GM21447 (cell line): ENCODE data around the gene WNT2B.
"Not testable (repeated sequence)": the region's sequence is repeated elsewhere in the genome, so short reads cannot be mapped to it uniquely, and the experiment has no call there.

ENCODE experiments used
- ATAC-seq: cut with Tn5 transposase; IDR thresholded peaks from one replicate; pipeline ENCODE4 v1.9.1; 2021; ENCODE audit not compliant: unreplicated experiment

WNT2B gene

DNA sequence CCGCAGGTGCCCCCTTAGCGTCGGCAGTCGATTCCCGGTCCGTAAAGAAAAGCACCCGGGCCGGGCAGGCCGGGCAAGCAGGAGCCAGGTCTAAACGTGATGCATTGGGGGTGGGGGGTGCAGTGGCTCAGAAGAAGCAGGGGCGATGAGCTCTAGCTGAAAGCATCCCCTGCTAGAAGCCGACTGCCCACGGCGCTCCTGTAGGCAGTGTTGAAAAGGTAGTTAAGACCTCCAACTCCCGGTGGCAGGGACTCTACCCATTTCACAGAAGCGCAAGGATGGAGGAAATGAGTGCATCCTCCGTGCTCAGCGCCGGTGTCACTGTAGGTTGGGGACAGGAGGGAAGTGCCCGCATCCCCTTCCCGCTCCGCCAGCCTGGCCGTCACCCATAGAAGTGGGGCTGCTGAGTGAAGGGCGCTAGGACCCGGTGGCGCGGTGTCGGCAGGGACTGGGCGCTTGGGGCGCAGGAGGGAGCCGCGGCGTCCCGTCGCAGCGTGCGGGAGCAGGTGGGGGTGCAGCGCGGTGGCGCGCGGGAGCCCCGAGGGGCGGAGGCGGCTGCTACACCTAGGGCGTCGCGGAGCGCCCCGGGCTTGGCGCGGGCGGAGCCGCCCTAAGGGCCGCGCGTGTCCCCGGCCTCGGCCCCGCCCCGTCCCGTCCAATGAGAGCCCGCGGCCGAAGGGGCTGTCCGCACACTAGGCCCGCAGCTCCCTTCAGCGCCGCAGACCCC lies at the start of gene WNT2B:
TSS of gene WNT2B (plus strand) at position 688 of the 727 bp plus-strand sequence. CDS start 298 bp downstream, outside the sequence.
- peak; percentile 63 for ATAC-seq

DNA sequence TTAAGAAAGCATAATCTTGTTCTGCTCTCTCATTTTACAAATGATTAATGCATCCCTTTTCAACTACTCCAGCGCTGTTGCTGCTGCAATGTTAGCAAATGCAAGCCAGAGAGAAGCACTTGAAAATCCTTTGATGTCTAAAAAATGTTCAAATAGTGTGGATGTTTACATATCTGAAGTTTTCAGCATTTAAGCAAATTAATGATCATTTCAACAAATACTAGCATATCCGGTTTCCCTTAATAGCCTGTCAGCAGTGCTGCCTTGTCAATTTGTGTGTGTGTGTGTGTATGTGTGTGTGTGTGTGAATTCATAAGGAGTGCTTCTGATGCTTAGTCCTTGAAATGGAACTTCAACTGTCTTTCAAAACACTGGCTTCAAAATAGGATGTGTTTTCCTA lies 48.1 kb upstream of the WNT2B start:
- no peak for ATAC-seq

DNA sequence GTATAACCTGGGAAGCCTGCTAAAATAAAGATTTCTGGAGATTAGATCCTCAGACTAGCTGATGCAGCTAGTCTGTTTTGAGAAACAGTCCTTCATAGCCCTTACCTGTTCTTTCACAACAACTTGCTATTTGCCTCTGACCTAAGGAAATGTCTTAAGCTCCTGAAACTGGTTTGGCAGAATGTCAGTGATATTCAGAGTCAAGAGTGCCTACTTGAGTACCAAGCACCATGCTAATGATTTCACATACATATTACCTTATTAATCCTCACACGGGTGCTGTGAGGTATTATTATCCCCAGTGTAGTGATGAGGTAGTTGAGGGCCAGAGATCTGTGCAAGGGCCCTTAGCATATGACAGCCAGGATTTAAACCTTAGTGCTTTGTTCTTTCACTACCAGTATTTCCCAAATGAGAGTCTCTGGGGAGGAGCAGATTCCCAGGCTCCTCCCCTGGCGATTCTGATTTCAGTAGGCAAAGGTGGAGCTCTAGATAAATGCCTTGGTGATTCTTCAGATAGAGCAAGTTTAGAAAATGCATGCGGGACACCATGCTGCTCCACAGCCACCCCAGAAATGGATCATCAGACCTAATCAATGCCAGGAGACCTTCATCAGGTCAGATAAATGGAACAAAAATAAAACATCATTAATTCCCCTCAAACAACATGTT lies 47.4 kb upstream of the WNT2B start:
- no peak for ATAC-seq

DNA sequence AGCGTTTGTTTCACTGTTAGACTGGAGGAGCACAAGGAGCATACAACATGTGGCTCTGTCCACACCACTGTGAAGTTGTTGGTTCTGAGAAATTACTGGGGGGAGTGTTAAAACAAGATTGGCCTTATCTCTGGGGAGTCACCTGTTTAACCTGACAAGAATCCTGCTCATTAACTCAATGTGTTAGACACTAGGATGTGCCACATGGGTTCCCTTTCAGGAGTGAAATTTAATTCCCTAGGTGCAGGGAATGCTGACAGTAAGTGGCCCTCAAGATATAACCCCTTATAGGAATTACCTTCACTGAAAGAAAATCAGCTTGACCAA lies 45.8 kb upstream of the WNT2B start:
- no peak for ATAC-seq

DNA sequence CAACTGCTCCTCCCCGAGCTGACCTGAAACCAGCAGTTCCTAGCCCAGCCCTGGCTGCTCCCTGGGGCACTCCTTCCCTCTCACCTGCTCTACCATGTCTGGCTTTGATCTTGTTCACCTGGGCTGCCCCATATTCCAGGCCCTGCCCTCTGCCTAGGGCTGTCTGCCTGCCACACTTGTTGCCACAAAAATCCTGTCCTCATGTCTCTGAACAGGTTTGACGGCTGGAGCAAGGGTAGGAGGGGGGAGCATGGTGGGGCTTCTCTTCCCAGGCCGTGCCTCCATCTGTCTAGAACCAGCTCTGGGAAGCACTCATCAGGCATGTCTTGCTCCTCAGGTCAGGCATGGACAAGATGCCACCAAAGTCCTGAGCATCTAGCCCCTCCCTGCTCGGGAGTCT lies 44.3 kb upstream of the WNT2B start:
- ATAC-seq, result no peak

DNA sequence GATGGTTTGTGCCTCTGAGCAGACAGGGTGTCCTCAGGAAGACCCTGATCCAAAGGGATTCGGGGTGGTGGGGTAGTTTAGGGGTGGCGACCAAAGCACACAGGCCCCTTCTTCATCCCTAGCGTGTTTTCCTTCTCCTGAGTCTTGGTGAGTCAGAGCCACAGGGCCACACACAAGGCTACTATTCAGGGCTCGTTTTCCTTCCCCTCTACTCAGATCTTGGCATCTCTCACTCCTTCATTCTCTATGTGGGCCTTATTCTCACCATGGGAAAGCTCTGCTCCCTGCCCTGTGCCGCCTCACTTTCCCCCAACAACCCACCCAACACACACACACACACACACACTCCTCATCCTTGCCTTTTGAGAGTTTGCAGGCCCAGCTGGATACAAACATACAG lies 43.6 kb upstream of the WNT2B start:
- no peak for ATAC-seq

DNA sequence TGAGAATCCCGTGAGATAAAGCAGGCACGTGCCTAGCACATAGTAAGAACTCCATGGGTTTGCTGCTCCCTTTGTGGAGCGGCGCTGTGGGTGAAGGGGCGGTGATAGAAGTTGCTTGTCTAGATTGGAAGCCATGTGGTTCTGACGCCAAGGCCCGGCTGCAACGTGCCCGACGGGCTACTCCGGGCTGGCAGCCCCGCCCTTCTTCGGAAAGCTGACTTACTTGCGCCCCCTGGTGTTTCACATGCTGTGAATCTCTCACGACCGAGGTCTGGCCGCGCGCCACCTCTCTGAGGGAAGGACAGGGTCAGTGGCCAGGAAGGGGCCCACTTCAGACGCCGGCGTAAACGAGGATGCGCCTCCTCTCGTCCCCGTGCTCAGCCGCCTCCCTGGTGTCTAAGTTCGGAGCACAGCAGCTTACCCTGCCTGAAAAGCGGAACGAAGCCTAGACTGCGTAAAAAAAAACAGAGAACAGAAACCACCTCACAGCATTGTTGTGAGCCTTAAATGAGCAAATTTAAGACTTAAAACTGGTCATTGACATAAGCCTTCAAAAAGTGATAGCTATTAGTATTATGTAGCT lies 42.6 kb upstream of the WNT2B start:
- ATAC-seq, result peak; percentile 95

DNA sequence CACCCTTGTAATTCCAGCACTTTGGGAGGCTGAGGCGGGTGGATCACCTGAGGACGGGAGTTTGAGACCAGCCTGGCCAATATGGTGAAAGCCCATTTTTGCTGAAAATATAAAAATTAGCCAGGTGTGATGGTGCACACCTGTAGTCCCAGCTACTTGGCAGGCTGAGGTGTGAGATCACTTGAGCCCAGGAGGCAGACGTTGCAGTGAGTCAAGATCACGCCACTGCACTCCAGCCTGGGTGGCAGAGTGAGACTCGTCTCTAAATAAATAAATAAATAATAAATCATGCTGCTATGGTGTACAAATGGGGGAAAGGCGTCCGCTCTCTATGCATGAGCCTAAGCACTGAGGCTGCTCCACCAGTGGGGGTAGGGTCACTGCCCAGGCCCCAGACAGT lies 38.4 kb upstream of the WNT2B start:
- not testable (repeated sequence) for ATAC-seq

DNA sequence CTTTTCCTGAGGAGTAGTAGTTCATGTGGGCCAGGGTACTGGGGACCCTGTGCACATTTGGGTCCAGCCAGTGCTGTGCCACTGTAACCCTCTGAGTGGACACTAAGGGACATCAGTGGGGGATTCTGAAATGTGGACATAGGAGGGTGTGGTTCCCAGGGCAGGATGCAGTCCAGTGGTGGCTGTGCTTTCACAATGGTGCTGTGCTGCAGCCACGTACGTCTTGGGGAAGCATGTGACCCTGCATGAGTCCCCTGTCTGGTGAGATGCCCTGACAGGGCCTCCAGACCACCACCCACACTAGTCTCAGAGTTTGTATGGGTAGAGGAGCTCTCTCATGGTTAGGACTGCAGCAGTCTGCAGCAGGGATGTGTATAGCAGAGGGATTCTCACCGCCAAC lies 37.8 kb upstream of the WNT2B start:
- ATAC-seq, result no peak

DNA sequence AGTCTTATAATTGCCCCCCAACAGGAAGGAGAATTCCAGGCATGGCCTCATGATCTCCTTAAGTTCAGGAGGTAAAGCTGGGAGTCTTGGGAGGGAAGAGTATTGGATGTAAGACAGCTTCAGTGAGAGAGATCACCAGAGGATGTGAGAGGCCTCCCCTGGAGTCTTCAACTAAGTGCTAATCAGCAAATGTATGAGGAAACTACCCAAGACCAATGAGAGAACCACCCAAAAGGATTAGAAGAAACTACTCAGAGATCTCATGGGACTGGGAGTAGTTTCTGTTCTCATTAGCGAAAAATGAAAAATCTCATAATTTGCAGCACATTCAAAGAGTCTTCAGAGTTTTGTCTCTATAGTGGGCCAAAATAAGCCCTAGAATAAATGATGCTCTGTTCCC lies 36.6 kb upstream of the WNT2B start:
- ATAC-seq, result no peak

DNA sequence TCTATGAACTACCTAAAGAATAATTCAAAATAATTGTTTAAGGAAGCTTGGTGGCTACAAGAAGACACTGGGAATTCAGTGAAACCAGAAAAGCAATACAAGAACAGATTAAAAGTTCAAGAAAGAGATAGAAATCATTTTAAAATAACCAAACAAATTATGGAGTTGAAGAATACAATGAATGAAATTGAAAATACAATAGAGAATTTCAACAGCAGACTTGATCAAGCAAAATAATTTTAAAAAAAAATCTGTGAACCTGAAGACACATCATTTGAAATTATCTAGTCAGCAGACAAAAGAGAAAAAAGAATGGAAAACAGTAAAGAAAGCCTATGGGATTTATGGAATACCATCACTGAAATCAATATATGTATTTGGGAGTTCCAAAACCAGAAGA lies 31.2 kb upstream of the WNT2B start:
- ATAC-seq, result no peak

DNA sequence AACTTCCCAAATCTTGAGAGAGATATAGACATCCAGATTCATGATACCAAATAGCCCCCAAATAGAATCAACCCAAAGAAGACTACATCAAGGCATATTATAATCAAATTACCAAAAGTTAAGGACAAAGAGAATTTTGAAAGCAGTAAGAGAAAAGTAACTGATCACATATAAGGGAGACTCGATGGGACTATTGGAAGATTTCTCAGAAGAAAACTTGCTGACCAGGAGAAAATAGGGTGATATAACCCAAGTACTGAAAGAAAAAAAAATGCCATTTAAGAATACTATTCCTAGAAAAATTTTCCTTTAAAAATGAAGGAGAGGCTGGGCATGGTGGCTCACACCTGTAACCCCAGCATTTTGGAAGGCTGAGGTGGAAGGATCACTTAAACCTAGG lies 30.5 kb upstream of the WNT2B start:
- no peak for ATAC-seq

DNA sequence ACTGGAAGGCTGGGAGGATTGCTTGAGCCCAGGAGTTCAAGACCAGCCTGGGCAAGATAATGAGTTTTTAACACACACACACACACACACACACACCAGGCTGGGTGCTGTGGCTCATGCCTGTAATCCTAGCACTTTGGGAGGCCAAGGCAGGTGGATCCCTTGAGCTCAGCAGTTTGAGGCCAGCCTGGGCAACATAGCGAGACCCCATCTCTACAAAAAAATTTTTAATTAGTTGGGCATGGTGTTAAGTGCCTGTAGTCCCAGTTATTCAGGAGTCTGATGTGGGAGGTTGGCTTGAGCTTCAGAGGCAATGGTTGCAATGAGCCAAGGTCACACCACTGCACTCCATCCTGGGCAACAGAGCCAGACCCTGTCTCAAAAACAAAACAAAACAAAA lies 22.7 kb upstream of the WNT2B start:
- ATAC-seq, result not testable (repeated sequence)

DNA sequence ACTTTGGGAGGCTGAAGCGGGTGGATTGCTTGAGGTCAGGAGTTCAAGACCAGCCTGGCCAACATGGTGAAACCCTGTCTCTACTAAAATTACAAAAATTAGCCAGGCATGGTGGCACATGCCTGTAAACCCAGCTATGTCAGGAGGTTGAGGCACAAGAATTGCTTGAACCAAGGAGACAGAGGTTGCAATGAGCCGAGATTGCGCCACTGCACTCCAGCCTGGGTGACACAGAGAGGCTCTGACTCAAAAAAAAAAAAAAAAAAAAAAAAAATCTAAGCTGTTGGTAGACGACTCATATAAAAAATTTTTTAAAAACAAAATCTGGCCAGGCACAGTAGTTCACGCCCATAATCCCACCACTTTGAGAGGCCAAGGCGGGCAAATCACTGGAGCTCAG lies 21.1 kb upstream of the WNT2B start:
- not testable (repeated sequence) for ATAC-seq

DNA sequence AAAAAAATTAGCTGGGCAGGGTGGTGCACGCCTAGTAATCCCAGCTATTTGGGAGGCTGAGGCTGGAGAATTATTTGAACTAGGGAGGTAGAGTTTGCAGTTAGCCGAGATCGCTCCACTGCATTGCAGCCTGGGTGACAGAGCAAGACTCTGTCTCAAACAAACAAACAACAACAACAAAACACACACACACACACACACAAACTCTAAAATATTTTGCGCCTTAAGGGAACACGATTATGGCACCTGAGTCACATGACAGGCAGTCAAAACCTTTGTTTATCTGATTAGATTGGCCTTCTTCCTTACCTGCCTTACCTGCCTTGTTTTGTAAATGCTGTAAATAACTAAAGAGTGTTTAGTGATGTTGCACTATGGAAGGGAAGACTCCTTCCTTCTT lies 20.6 kb upstream of the WNT2B start:
- no peak for ATAC-seq

DNA sequence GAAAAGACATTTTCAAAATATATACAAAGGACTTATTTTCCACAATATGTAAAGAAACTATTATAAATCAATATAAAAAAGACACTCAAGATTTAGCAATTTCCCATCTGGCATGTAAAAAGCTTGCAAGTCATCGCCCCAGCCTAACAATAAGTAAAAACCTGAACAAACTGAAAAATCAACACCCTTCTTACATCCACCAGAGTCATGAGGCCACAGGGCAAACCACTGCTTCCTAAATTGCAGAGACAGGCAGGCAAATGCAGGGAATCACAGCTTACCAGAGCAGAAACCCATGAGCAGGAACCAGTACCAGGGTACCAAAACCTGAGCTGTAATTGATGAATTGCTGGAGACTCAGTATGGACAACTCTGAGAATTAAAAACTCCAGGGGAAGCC lies 16.7 kb upstream of the WNT2B start:
- ATAC-seq, result no peak

DNA sequence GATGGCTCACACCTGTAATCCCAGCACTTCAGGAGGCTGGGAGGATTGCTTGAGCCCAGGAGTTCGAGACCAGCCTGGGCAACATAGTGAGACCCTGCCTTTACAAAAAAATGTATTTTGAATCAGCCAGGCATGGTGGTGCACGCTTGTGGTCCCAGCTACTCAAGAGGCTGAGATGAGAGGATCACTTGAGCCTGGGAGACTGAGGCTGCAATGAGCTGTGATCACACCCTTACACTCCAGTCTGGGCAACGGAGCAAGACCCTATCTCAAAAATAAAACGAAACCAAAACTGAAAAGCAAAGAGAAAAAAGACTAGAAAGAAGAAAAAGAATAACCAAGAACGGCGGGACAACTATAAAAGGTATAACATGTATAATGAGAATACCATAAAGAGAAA lies 15.4 kb upstream of the WNT2B start:
- no peak for ATAC-seq

DNA sequence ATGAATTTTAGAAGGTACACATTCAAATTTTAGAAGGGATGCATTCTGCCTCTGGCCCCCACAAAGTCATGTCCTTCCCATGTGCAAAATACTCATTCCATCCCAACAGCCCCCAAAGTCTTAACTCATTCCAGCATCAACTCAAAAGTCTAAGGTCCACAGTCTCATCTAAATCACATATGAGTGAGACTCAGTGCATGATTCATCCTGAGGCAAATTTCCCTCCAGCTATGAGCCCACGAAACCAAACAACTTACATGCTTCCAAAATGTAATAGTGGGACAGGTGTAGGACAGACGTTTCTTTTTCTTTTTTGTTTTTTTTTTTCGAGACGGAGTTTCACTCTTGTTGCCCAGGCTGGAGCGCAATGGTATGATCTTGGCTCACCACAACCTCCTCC lies 12.5 kb upstream of the WNT2B start:
- ATAC-seq, result no peak

DNA sequence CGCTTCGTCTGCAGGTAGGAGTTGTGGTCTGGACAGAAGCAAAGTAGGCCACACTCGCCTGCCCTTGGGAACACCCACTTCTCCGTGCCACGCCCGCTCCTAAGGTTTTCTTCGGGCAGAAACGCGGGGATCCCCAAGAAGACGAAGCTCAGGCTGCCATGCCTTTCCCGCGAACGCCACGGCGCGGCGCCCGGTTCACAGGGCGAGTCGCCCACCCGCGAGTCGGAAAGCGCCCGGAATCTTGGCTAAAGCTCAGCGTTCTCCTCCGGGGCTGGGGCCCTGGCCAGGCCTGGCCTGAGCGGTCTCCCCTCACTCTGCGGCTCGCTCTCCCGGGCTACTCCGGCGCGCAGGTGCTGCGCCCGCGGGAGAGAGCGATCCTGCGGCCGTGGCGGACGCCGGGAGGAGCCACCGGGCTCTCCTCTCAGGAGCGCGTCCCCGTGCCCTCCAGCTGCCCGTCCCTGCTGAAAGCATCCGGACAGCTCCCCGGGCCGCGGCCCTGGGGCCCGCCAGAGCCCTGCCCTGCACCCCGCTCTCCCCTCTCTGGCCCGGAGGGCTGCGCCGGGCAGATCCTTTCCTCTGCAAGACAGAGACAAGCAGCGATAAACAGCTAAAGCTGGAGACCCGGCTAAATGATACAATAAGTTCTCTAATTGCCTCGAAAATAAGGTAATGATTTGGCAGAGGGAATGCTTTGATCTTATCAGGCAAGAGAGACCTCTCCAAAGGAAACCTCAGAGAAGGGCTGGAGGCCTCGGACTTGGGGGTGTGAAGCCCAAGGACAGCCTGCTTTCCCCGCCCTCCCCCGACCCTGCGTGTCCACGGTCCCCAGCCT lies 6.7 kb upstream of the WNT2B start:
- no peak for ATAC-seq

DNA sequence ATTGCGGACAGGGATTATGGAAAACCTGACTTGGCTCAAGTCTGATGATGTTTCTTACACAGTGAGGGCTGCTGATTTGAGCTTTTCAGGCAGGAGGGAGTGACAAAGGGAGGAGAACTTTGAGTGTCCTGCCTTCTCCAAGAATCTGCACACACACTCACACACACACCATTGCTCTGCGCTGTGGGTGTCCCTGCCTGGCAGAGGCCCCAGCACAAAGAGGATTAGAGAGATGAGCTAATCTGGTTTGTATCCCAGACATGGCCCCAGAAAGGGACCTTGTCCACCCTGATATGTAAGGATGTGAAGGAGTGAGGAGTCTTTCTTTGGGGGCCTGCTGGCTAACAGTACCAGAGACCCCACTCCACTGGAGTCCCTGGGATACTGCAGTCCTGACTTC lies 5.9 kb upstream of the WNT2B start:
- ATAC-seq, result no peak

DNA sequence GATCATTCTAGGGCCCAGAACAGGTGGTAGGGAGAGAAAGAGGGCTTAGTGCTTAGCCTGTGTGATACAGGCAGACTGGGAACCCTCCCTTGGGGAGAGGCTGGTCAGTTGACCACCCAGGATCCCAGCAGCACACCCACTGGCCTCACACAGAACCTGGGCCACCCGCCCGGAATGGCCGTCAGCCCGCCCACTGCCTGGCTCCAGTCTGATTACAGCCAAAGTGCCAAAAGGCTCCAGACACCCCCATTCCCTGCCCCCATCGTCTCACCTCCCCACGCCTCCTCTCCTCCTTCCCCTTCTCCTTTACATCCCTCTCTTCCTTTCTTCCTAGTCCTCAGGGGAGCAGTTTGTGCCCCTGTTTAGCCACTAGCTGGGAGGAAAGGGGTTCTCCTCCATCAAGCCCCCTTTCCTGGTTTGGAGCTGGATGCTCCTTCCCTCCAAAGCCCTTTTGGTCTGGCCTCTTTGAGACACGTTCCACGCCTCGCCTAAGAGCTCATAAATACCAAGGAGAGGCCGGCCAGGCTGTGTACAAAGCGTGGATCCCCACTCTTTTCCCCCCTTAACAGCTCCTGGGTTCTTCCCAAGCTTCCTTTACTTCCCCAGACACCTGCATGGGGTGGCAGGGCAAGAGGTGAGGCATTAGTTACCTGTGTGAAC lies 4.6 kb upstream of the WNT2B start:
- ATAC-seq, result no peak
